HuH-7.5 (cell line): ENCODE data around the gene GRIK1.

ENCODE experiments used
- DNase-seq: peaks from one replicate; pipeline ENCODE4 v3.0.0; 2011; ENCODE audit warnings: low spot score

Gene GRIK1

GRCh38 chr21:29529139-29529538 is 410.7 kb downstream of the GRIK1 start:
- no peak for DNase-seq

DNA sequence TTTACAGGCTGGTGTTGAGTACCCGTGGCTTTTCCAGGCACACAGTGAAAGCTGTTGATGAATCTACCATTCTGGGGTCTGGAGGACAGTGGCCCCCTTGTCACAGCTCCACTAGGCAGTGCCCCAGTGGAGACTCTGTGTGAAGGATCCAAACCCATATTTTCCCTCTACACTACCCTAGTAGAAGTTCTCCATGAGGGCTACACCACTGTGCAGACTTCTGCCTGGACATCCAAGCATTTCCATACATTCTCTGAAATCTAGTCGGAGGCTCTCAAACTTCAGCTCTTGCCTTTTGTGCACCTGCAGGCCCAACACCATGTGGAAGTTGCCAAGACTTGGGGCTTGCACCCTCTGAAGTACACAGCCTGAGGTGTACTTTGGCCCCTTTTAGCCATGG is 413.3 kb downstream of the GRIK1 start:
- no peak for DNase-seq

DNA sequence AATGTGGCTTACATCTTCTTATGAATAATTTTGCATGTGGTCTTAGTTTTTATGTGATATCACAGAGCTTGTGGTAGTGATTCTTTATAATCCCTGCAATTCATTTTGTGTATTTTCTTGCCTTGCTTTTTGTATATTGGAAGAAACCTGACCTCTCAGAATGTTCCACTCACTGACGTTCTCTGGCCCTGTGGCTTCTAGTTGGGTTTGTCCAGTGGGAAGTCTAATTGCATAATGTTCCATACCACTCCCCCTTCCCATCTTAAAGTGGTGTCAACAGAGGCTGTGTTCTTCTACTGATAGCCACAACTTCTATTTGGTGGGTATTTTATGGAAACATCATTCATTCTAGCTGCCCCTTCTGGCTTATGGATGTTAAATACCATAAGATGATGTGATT is 415.7 kb downstream of the GRIK1 start:
- no peak for DNase-seq

GRCh38 chr21:29523646-29524045 is 416.1 kb downstream of the GRIK1 start:
- DNase-seq: no peak

DNA sequence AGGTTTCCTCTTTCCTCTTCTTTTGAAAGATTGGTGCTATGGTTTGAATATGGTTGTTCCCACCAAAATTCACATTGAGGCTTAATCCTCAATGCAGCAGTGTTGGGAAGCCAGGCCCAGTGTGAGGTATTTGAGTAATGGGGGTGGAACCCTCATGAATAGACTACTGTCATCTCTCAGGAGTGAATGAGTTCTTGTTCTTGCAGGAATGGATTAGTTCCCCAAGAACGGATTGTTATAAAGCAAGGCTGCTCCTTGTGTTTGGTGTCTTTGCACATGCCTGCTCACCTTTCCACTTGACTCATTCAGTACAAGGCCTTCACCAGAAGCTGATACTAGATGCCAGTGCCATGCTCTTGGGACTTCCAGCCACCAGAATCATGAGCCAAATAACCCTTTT is 417.9 kb downstream of the GRIK1 start:
- DNase-seq: no peak

DNA sequence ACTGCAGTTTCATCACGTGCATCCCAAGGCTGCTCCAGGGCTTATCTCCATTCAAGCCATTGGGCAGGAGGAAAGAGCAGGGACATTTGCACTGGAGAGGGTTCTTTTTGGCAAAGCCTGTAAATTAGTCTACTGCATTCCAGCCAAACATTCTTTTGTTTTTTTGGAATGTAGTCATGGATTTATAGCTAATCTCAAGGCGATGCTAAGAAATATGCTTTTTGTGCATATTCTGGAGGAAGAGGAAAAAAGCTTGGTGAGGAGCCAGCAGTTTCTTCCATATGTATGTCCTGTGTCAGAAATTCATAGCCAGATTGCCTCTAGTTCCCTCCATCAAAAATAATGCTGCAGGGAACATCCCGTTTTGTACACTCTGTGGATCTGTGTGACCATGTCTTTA is 419.6 kb downstream of the GRIK1 start:
- DNase-seq: no peak

DNA sequence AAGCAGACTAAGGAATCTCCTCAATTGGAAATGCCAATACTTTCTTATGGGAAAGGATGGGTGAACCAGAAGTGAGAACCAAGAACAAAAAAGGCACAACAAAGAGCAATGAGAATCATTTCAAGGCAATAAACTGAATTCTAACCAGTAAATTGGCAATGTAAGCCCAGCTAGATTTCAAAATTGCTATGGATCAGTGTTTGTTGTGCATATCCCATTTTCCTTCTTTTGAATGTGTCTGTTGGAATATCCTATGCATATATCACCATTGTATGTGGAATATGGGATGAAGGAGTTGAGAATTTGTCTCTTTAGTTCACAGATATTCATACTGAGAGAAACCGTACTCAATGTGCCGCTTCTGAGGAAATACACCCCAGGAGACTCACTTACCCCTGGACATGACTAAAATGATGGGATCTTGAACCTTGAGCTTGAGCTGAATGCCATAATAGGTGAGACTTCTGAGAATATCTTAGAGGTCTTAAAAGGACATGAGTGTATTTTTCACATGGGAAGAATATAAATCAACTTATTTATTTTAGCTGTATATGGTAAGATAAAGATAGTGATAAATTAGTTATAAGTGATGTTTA is 425.0 kb downstream of the GRIK1 start:
- DNase-seq: no peak

- no peak for DNase-seq
Measured at GRCh38 chr21:29513535-29513934, 426.3 kb downstream of the GRIK1 start.

- no peak for DNase-seq
Measured at GRCh38 chr21:29511096-29511495, 428.7 kb downstream of the GRIK1 start.

DNA sequence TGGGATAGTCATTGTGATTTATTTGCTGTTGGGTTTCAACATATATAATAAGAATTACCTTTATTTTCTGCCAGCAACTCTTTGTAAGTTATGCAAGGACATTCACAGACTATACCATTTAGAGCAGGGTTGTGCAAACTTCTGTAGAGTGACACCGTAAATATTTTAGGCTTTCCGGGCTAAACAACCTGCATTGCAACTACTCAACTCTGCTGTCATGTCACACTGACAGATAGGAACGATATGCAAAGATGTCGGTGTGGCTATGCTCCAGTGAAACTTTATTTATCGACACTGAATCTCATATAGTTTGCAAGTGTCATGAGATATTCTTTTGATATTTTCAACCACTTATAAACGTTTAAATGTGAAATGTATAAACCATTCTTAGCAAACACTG is 430.7 kb downstream of the GRIK1 start:
- no peak for DNase-seq

DNA sequence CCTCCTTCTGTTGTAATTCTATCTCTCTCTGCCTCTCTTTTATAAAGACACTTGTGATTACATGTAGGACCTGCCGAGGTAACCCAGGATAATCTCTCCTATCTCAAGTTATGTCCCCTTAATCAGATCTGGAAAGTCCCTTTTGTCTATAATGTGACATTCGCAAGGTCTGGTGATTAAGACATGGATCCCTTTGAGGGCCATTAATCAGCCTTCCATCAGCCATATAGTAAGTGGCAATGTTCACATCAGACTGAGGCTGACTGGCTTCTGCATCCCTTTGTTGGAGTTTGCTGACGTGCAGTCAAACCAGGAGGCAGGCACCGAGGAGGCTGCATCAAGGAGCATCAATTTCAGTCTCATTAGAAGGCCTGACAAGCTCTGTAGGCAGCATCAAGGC is 431.5 kb downstream of the GRIK1 start:
- DNase-seq: no peak

- no peak for DNase-seq
Measured at GRCh38 chr21:29506947-29507346, 432.8 kb downstream of the GRIK1 start.

- no peak for DNase-seq
Measured at GRCh38 chr21:29506214-29506613, 433.6 kb downstream of the GRIK1 start.

- DNase-seq: no peak
Measured at GRCh38 chr21:29504751-29505321, 435.0 kb downstream of the GRIK1 start.

DNA sequence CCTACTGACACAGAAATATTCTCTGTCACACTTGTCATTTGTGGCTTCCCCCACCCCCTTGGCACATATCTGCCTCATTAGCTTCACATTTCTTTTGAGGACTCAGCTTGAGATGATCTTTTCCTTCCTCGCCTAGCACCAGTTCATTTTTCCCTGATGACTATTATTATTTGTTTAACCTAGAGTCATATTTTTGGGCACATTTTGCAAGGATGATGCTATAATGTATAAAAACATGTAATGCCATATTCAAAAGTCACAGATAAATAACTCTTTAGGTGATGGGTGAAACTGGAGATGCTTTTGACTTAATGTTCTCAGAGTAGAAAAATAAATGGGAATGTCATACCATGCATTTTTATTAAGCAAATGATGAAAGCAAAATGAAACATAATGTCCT is 438.3 kb downstream of the GRIK1 start:
- DNase-seq: no peak

- peak; percentile 25 for DNase-seq
Measured at GRCh38 chr21:29499734-29500343, 440.0 kb downstream of the GRIK1 start.

- DNase-seq: no peak
Measured at GRCh38 chr21:29499229-29499628, 440.6 kb downstream of the GRIK1 start.

- no peak for DNase-seq
Measured at GRCh38 chr21:29496337-29496736, 443.5 kb downstream of the GRIK1 start.

DNA sequence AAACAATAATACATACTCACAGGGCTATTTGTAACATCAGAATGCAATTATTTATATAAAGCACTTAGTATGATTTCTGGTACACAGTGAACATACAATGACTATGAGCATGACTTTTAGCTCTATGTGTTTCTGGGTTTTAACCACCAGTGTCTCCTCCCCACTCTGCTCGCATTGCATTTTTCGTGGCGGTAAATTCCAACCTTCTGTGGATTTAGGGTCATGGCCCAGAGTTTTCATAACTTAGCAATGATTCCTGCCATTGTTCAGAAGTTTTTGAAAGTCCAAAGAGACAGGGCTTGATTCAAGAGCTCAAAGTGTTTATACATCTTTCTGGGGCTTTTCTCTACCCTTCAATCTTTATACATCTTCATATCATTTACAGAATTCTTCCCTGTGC is 449.8 kb downstream of the GRIK1 start:
- no peak for DNase-seq

GRCh38 chr21:29487154-29487553 is 452.6 kb downstream of the GRIK1 start:
- DNase-seq: no peak
